Erythroblast (primary cell): ENCODE data around the gene SPATA6L.

Experiments used
- GATA1 ChIP-seq: IDR thresholded peaks from 2 replicates; pipeline ENCODE4 v1.6.1; 2011; ENCODE audit warnings: low read depth, mild to moderate bottlenecking, control low read depth, low read length, moderate library complexity
- POLR2A ChIP-seq: IDR thresholded peaks from 2 replicates; pipeline ENCODE4 v1.6.1; 2011; ENCODE audit warnings: mild to moderate bottlenecking, low read length

DNA sequence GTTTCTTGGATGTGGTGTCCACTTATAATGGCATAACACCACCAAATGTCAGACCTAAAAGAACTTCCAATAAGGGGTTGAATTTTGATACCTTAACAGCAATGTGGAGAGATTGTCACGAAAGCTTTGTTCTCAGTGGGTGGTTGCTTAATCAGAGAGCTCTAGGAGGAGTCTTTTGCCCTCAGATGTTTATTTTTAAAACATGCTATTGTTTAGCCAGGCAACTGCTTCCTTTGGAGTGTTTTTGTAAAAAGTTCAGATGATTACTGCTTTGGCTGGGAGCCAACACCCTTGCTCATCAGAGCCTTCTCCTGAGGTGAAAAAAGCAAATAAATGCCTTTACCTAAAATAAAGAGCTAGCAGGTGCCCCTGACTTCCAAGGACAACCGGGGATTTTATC, 111.0 kb downstream of the SPATA6L start:
- TF ChIP-seq POLR2A (no peak), GATA1 (no peak)
